Endothelial cell of umbilical vein (primary cell): Measurements from ENCODE around the gene TNPO2.

ENCODE experiments used
- JUN ChIP-seq: IDR thresholded peaks from 2 replicates; pipeline ENCODE4 v1.6.1; 2011; ENCODE audit warnings: borderline replicate concordance, low read depth; ENCODE audit not compliant: insufficient read length, insufficient read depth
- POLR2A ChIP-seq: IDR thresholded peaks from 2 replicates; pipeline ENCODE4 v1.6.1; 2012; ENCODE audit warnings: low read depth, mild to moderate bottlenecking, control low read depth, low read length
- POLR2AphosphoS5 ChIP-seq: IDR thresholded peaks from 2 replicates; pipeline ENCODE4 v1.6.1; 2012; ENCODE audit warnings: low read depth, mild to moderate bottlenecking, control low read depth, low read length, moderate library complexity; ENCODE audit not compliant: insufficient read depth
- TF ChIP-seq, protein P1 (sequence below), 2 donors: IDR thresholded peaks; 1 replicate in 1 of 2; 2 replicates in 1 of 2; pipeline ENCODE4 v1.5.1; 2011; ENCODE audit warnings: low read length in 2 of 2, mild to moderate bottlenecking in 2 of 2, moderate library complexity in 2 of 2, control low read depth in 1 of 2, inconsistent platforms in 1 of 2, low read depth in 1 of 2; ENCODE audit not compliant: insufficient read depth in 1 of 2; ENCODE audit errors: extremely low read depth in 1 of 2

DNA sequence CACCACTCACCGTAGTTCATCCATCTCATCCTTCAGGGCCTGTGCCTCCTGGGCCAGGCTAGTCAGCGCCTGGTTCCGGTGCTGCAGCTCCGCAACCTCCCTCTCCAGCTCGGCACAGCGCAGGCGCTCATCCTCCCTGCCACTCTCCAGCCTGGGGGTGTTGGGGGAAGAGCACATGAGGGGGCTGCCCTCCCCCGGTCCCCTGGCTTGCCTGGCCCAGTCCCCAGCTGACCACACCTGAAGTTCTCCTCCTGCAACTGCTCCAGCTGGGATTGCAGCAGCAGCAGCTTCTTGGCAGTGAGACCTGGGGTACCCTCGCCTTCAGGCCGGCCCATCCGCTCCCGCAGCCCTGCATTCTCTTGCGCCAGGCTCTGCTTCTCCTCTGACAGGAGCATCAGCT, 47.2 kb upstream of the TNPO2 start:
- TF ChIP-seq, protein P1, sequence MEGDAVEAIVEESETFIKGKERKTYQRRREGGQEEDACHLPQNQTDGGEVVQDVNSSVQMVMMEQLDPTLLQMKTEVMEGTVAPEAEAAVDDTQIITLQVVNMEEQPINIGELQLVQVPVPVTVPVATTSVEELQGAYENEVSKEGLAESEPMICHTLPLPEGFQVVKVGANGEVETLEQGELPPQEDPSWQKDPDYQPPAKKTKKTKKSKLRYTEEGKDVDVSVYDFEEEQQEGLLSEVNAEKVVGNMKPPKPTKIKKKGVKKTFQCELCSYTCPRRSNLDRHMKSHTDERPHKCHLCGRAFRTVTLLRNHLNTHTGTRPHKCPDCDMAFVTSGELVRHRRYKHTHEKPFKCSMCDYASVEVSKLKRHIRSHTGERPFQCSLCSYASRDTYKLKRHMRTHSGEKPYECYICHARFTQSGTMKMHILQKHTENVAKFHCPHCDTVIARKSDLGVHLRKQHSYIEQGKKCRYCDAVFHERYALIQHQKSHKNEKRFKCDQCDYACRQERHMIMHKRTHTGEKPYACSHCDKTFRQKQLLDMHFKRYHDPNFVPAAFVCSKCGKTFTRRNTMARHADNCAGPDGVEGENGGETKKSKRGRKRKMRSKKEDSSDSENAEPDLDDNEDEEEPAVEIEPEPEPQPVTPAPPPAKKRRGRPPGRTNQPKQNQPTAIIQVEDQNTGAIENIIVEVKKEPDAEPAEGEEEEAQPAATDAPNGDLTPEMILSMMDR (IDR thresholded peaks at IDR 0.05; ENCODE audit: extremely low read depth in 1 of 2, insufficient read depth in 1 of 2, low read depth in 1 of 2, low read length in 2 of 2), result no peak
- TF ChIP-seq POLR2AphosphoS5, result no peak
- TF ChIP-seq JUN, result no peak
- TF ChIP-seq POLR2A, result no peak
